Muscle layer of colon (tissue), 2 donors: ENCODE data around the gene DUSP1.

ENCODE experiments used
- H3K27ac ChIP-seq: one replicate; pipeline ENCODE4 v1.7.0; 2013; ENCODE audit warnings: low read depth, mild to moderate bottlenecking, low read length, moderate library complexity
- H3K27me3 ChIP-seq, 2 donors: one replicate each; pipeline ENCODE4 v1.7.0; 2013; ENCODE audit warnings: low read length in 2 of 2, mild to moderate bottlenecking in 2 of 2; ENCODE audit not compliant: insufficient read depth in 2 of 2, control insufficient read depth in 1 of 2
- H3K36me3 ChIP-seq: one replicate; pipeline ENCODE4 v1.7.0; 2013; ENCODE audit warnings: mild to moderate bottlenecking, low read length; ENCODE audit not compliant: insufficient read depth
- H3K4me1 ChIP-seq: one replicate; pipeline ENCODE4 v1.7.0; 2013; ENCODE audit warnings: mild to moderate bottlenecking, low read length; ENCODE audit not compliant: insufficient read depth
- H3K4me3 ChIP-seq, 2 donors: one replicate each; pipeline ENCODE4 v1.7.0; 2013; ENCODE audit warnings: low read length in 2 of 2, low read depth in 1 of 2, mild to moderate bottlenecking in 1 of 2, moderate library complexity in 1 of 2
- H3K9ac ChIP-seq: one replicate; pipeline ENCODE4 v1.7.0; 2013; ENCODE audit warnings: low read length
- H3K9me3 ChIP-seq: one replicate; pipeline ENCODE4 v1.7.0; 2013; ENCODE audit warnings: mild to moderate bottlenecking, low read length
- donor health status: abdominal sarcoma.
- donor health status: Adenocarcinoma of cecum.

DUSP1 gene

GRCh38 chr5:172774561-172775315 is 3.7 kb upstream of the DUSP1 start:
- Histone ChIP-seq H3K27me3 (no peaks in the 10 kb centered on the region), H3K27ac (peak overlapping the region; percentile 85), H3K4me3 (no peak overlapping the region), H3K36me3 (peaks cover 4% of the 10 kb centered on the region), H3K4me1 (peaks cover 21% of the 10 kb centered on the region), H3K9me3 (no peaks in the 10 kb centered on the region), H3K9ac (no peak overlapping the region)

GRCh38 chr5:172773481-172774469 is 2.8 kb upstream of the DUSP1 start:
- Histone ChIP-seq H3K27ac (peak overlapping the region; percentile 85), H3K36me3 (peaks cover 14% of the 10 kb centered on the region), H3K27me3 (no peaks in the 10 kb centered on the region), H3K9ac (peak overlapping the region; percentile 45), H3K9me3 (no peaks in the 10 kb centered on the region), H3K4me1 (peaks cover 27% of the 10 kb centered on the region), H3K4me3 (no peak overlapping the region)

GRCh38 chr5:172772112-172772906 is 1.3 kb upstream of the DUSP1 start:
- Histone ChIP-seq H3K27me3 (no peaks in the 10 kb centered on the region), H3K4me1 (peaks cover 30% of the 10 kb centered on the region)

GRCh38 chr5:172771439-172772111 is 580 bp upstream of the DUSP1 start:
- Histone ChIP-seq H3K4me1 (peaks cover 38% of the 10 kb centered on the region), H3K9ac (peak overlapping the region; percentile 98), H3K4me3 (peak overlapping the region; percentile 57 to 62), H3K9me3 (no peaks in the 10 kb centered on the region), H3K36me3 (peaks cover 30% of the 10 kb centered on the region), H3K27ac (peak overlapping the region; percentile 92), H3K27me3 (no peaks in the 10 kb centered on the region)

More at GRCh38 chr5:172772112-172772906, 1.3 kb upstream of the DUSP1 start:
- H3K9ac ChIP-seq, result peak overlapping the region; percentile 98
- peak overlapping the region; percentile 33 to 62 for H3K4me3 ChIP-seq
- H3K9me3 ChIP-seq, result no peaks in the 10 kb centered on the region
- peaks cover 29% of the 10 kb centered on the region for H3K36me3 ChIP-seq
- peak overlapping the region; percentile 92 for H3K27ac ChIP-seq

GRCh38 chr5:172770374-172770674 is 671 bp downstream of the DUSP1 start:
- Histone ChIP-seq H3K9ac (peak overlapping the region; percentile 100), H3K9me3 (no peaks in the 10 kb centered on the region), H3K27ac (peak overlapping the region; percentile 92), H3K4me3 (peak overlapping the region; percentile 78 to 98), H3K27me3 (no peaks in the 10 kb centered on the region), H3K4me1 (peaks cover 49% of the 10 kb centered on the region), H3K36me3 (peaks cover 30% of the 10 kb centered on the region)

- Histone ChIP-seq H3K27ac (peak overlapping the region; percentile 92), H3K9me3 (no peaks in the 10 kb centered on the region), H3K27me3 (no peaks in the 10 kb centered on the region), H3K9ac (peak overlapping the region; percentile 100), H3K36me3 (peaks cover 30% of the 10 kb centered on the region), H3K4me1 (peaks cover 52% of the 10 kb centered on the region), H3K4me3 (peak overlapping the region; percentile 78 to 98)
Observed at GRCh38 chr5:172769616-172770373, 1.2 kb downstream of the DUSP1 start.

- peaks cover 30% of the 10 kb centered on the region for H3K36me3 ChIP-seq
- peak overlapping the region; percentile 100 for H3K9ac ChIP-seq
- no peaks in the 10 kb centered on the region for H3K27me3 ChIP-seq
- peak overlapping the region; percentile 92 for H3K27ac ChIP-seq
- peak overlapping the region; percentile 78 to 98 for H3K4me3 ChIP-seq
- no peaks in the 10 kb centered on the region for H3K9me3 ChIP-seq
- peaks cover 57% of the 10 kb centered on the region for H3K4me1 ChIP-seq
Observed at GRCh38 chr5:172769342-172769615, 1.7 kb downstream of the DUSP1 start.

GRCh38 chr5:172768573-172769341 is 2.2 kb downstream of the DUSP1 start:
- Histone ChIP-seq H3K27me3 (no peaks in the 10 kb centered on the region), H3K36me3 (peaks cover 30% of the 10 kb centered on the region), H3K4me1 (peaks cover 52% of the 10 kb centered on the region), H3K4me3 (peak overlapping the region; percentile 78 to 98), H3K27ac (peak overlapping the region; percentile 92), H3K9me3 (no peaks in the 10 kb centered on the region), H3K9ac (peak overlapping the region; percentile 100)

GRCh38 chr5:172768098-172768572 is 2.9 kb downstream of the DUSP1 start:
- H3K36me3 ChIP-seq, result peaks cover 30% of the 10 kb centered on the region
- peak overlapping the region; percentile 92 for H3K27ac ChIP-seq
- no peaks in the 10 kb centered on the region for H3K9me3 ChIP-seq
- H3K4me3 ChIP-seq, result peak overlapping the region; percentile 78 to 98
- H3K27me3 ChIP-seq, result no peaks in the 10 kb centered on the region
- H3K9ac ChIP-seq, result peak overlapping the region; percentile 100
- H3K4me1 ChIP-seq, result peaks cover 47% of the 10 kb centered on the region
